K562 (cell line): Measurements from ENCODE around the gene PLA2G4F. TPM values are rescaled to one million over a fixed set of nuclear protein-coding genes. Genes with fewer than 3 reads are reported as not detected.

Source experiments
- ATAC-seq: fragments of 200-7000 bp; cut with Tn5 transposase; 3 replicates; pipeline ENCODE4 v1.9.1; 2020; ENCODE audit warnings: moderate library complexity
- BruUV-seq: library from RNA; stranded (reverse); fragments of 400-500 nt; replicated peaks from 2 replicates; lab custom pipeline; 2021; lab: Mats Ljungman, UMichigan
- CTCF ChIA-PET: fragments of 300-600 bp; formaldehyde crosslinking; extraction: SDS; loops from one replicate; lab custom pipeline; 2021; ENCODE audit warnings: low intra/inter-chr PET ratio; lab: Yijun Ruan, JAX
- POLR2A ChIA-PET: fragments of 300-600, 350-650 bp; sonication (Branson Sonifier 250); formaldehyde crosslinking; extraction: SDS; loops from one replicate; lab custom pipeline; 2021; ENCODE audit warnings: antibody characterized with exemption, inconsistent platforms; lab: Yijun Ruan, JAX
- DNase-seq, 4 experiments: peaks; one replicate each; pipeline versions ENCODE4 v3.0.0 to v3.0.0-alpha.2; 2011 to 2018; ENCODE audit warnings: low spot score in 3 of 4, mixed read lengths in 3 of 4; ENCODE audit errors: extremely low read depth in 1 of 4
- FAIRE-seq: peaks from 2 replicates; lab custom pipeline; 2011; peaks lifted over from hg19 to GRCh38; lab: Jason Lieb, UNC
- H2AFZ ChIP-seq: 2 replicates; pipeline ENCODE4 v1.6.0; 2011; ENCODE audit warnings: low read depth, low read length, control low read depth, inconsistent platforms
- H3K27ac ChIP-seq: fragments of 200-600 bp; 3 replicates; pipeline ENCODE4 v1.8.0; 2011; ENCODE audit warnings: low read depth, mild to moderate bottlenecking, control low read depth, inconsistent platforms, low read length, moderate library complexity, mixed read lengths; ENCODE audit errors: extremely low read depth
- H3K27me3 ChIP-seq, 2 experiments: fragments of 300-600 bp in 1 of 2; 2 replicates in 1 of 2; 3 replicates in 1 of 2; pipeline versions ENCODE4 v1.6.0 to v1.8.0; 2011; ENCODE audit warnings: inconsistent platforms in 2 of 2, low read length in 2 of 2, mild to moderate bottlenecking in 1 of 2, mixed read lengths in 1 of 2, moderate library complexity in 1 of 2; ENCODE audit not compliant: control insufficient read depth in 2 of 2, insufficient read depth in 2 of 2
- H3K36me3 ChIP-seq: fragments of 300-600 bp; 3 replicates; pipeline ENCODE4 v1.8.0; 2011; ENCODE audit warnings: mild to moderate bottlenecking, low read length, inconsistent platforms; ENCODE audit not compliant: control insufficient read depth, insufficient read depth
- H3K4me1 ChIP-seq, 2 experiments: fragments of 200-600 bp in 1 of 2; replicated peaks in 1 of 2; 2 replicates in 1 of 2; 3 replicates in 1 of 2; pipeline versions ENCODE4 v1.5.1 to v1.8.0; 2011; ENCODE audit warnings: inconsistent platforms in 2 of 2, low read length in 2 of 2, mild to moderate bottlenecking in 1 of 2, mixed read lengths in 1 of 2, moderate library complexity in 1 of 2; ENCODE audit not compliant: control insufficient read depth in 2 of 2, insufficient read depth in 2 of 2
- H3K4me2 ChIP-seq: 2 replicates; pipeline ENCODE4 v1.6.1; 2011; ENCODE audit warnings: low read length, control low read depth, inconsistent platforms, mixed read lengths; ENCODE audit not compliant: insufficient read depth
- H3K4me3 ChIP-seq: fragments of 200-600 bp; sonication (generic), shearing (Covaris generic); 2 replicates; pipeline ENCODE4 v1.5.1; 2016; ENCODE audit warnings: control low read depth, inconsistent platforms
- H3K79me2 ChIP-seq: fragments of 200-600 bp; 3 replicates; pipeline ENCODE4 v1.8.0; 2011; ENCODE audit warnings: low read length, inconsistent platforms; ENCODE audit not compliant: control insufficient read depth, insufficient read depth
- H3K9ac ChIP-seq, 2 experiments: 2 replicates each; pipeline versions ENCODE4 v1.6.0 to v1.6.1; 2011; ENCODE audit warnings: low read depth in 2 of 2, low read length in 2 of 2, control low read depth in 1 of 2, inconsistent platforms in 1 of 2, mild to moderate bottlenecking in 1 of 2, mixed read lengths in 1 of 2; ENCODE audit not compliant: insufficient read depth in 1 of 2
- H3K9me1 ChIP-seq: one replicate; pipeline ENCODE4 v1.6.0; 2011; ENCODE audit warnings: inconsistent platforms, mild to moderate bottlenecking, low read length, moderate library complexity; ENCODE audit not compliant: control insufficient read depth, insufficient read depth
- H3K9me3 ChIP-seq: replicated peaks from 2 replicates; pipeline ENCODE4 v1.5.1; 2011; ENCODE audit warnings: low read depth, low read length, inconsistent platforms; ENCODE audit not compliant: control insufficient read depth, insufficient read depth
- H4K20me1 ChIP-seq: replicated peaks from 2 replicates; pipeline ENCODE4 v1.6.1; 2011; ENCODE audit warnings: low read length, inconsistent platforms, mixed read lengths; ENCODE audit not compliant: control insufficient read depth, insufficient read depth
- CHD7 ChIP-seq: fragments of 200-600 bp; sonication (generic); IDR thresholded peaks from one replicate; pipeline ENCODE4 v1.6.1; 2012; ENCODE audit warnings: mild to moderate bottlenecking, low read depth, low read length, inconsistent platforms
- DDX20 ChIP-seq: fragments of 450-650 bp; IDR thresholded peaks from 2 replicates; pipeline ENCODE4 v1.6.1; 2016; ENCODE audit warnings: missing genetic modification characterization, low read depth, mild to moderate bottlenecking, missing compliant biosample characterization, moderate library complexity
- HDAC8 ChIP-seq: fragments of 450-650 bp; IDR thresholded peaks from 2 replicates; pipeline ENCODE4 v1.6.1; 2016; ENCODE audit warnings: mild to moderate bottlenecking, missing genetic modification characterization, moderate library complexity, missing compliant biosample characterization
- ILF3 ChIP-seq: fragments of 450-650 bp; IDR thresholded peaks from 2 replicates; pipeline ENCODE4 v1.6.1; 2018; ENCODE audit warnings: antibody characterized with exemption, mild to moderate bottlenecking, moderate library complexity, borderline replicate concordance
- MCM5 ChIP-seq: fragments of 450-650 bp; IDR thresholded peaks from 2 replicates; pipeline ENCODE4 v1.6.1; 2016; ENCODE audit warnings: low read depth
- NCOA4 ChIP-seq: fragments of 450-650 bp; IDR thresholded peaks from 2 replicates; pipeline ENCODE4 v1.6.1; 2018; ENCODE audit warnings: mild to moderate bottlenecking; ENCODE audit not compliant: partially characterized antibody
- PURB ChIP-seq: sonication (generic); formaldehyde crosslinking; IDR thresholded peaks from 2 replicates; pipeline ENCODE4 v1.9.0; 2021; ENCODE audit warnings: low read depth, mild to moderate bottlenecking, missing genetic modification reagents
- SAFB ChIP-seq: fragments of 200-400 bp; formaldehyde crosslinking; IDR thresholded peaks from 2 replicates; pipeline ENCODE4 v1.6.1; 2017; ENCODE audit warnings: low read depth, low read length, borderline replicate concordance
- SIN3B ChIP-seq: fragments of 450-650 bp; IDR thresholded peaks from 2 replicates; pipeline ENCODE4 v1.6.1; 2017; ENCODE audit warnings: low read depth, mild to moderate bottlenecking, moderate library complexity
- TFAM ChIP-seq: fragments of 250-450 bp; sonication (Bioruptor Pico); conservative IDR thresholded peaks from 2 replicates; pipeline ENCODE4 v1.5.0; 2021; ENCODE audit warnings: mild to moderate bottlenecking, moderate library complexity
- WGBS: fragments of 100-300 bp; shearing (Covaris generic); methylation state at CpG from one replicate; pipeline ENCODE4 v1.1.6; 2016; ENCODE audit warnings: low coverage, mixed read lengths; ENCODE audit not compliant: insufficient coverage; ENCODE audit errors: missing lambda C conversion rate; 5-methylcytosine and 5-hydroxymethylcytosine counted together
- in situ Hi-C: fragments of 300-500 bp; cut with MboI; formaldehyde crosslinking; loops from 4 replicates; pipeline ENCODE4 v1.15.0; 2018; ENCODE audit warnings: inconsistent platforms, mixed read lengths
- intact Hi-C: fragments of 100-400 bp; cut with micrococcal nuclease; formaldehyde crosslinking; loops from 2 replicates; pipeline ENCODE4 v1.14.2; 2022
- polyA plus RNA-seq, 8 experiments: library from polyadenylated mRNA; depleted of rRNA in 4 of 8; stranded (reverse) in 5 of 8; unstranded in 3 of 8; fragments of >200 nt; fragmentation: Nextera tagmentation in 2 of 8; fragmentation: Illumina TruSeq in 1 of 8; extraction: Ambion mirVana in 2 of 8; extraction: Trizol in 1 of 8; gene quantifications; 2 replicates each; pipeline versions ENCODE4 v1.2.1 to v1.2.3, GENCODE V29; 2011 to 2014; ENCODE audit warnings: inconsistent platforms in 1 of 8, missing spikeins in 1 of 8
- total RNA-seq, 7 experiments: library from RNA; depleted of rRNA in 6 of 7; stranded (reverse); fragments of >200 nt in 6 of 7; fragmentation: Illumina TruSeq in 2 of 7; extraction: Trizol in 2 of 7; gene quantifications; 2 replicates each; pipeline versions ENCODE4 v1.2.1 to v1.2.3, GENCODE V29; 2011 to 2021; ENCODE audit warnings: low replicate concordance in 1 of 7

The PLA2G4F gene
- total and polyA plus RNA-seq, 9 of the 15 experiments (the other 6 are each of a cell fraction or from before 2014, with no cell fraction given), result 0.02 TPM; not detected in 8

GRCh38 chr15:42163947-42164550 lies 7.6 kb upstream of the PLA2G4F start:
- CTCF ChIA-PET, result no interaction called here
- no peak for TF ChIP-seq NCOA4
- no peak for TF ChIP-seq MCM5
- TF ChIP-seq TFAM, result no peak
- TF ChIP-seq CHD7, result no peak
- no peak for TF ChIP-seq SAFB
- TF ChIP-seq DDX20, result no peak
- TF ChIP-seq PURB (CRISPR knock-in tag), result no peak
- TF ChIP-seq ILF3, result no peak
- no peak for TF ChIP-seq SIN3B
- TF ChIP-seq HDAC8, result no peak

More at GRCh38 chr15:42163947-42164550, 7.6 kb upstream of the PLA2G4F start:
- Histone ChIP-seq H3K9ac (no peak overlapping the region), H3K4me3 (no peak overlapping the region), H2AFZ (no peak overlapping the region), H3K4me1 (peaks cover 0 to 1% of the 10 kb centered on the region in 2 experiments; a peak in 3 of 5 replicates), H3K9me1 (peaks cover 1% of the 10 kb centered on the region), H3K4me2 (no peak overlapping the region), H3K79me2 (no peaks in the 10 kb centered on the region), H3K9me3 (no peaks in the 10 kb centered on the region), H3K27ac (no peak overlapping the region), H3K27me3 (no peaks in the 10 kb centered on the region), H3K36me3 (peaks cover 88% of the 10 kb centered on the region), H4K20me1 (no peaks in the 10 kb centered on the region)
- POLR2A ChIA-PET, result interaction anchor here (0.6 to 1.6 kb wide), 5 partner anchors 8 to 209 kb away, joined by 3 to 7 read pairs (median 3); partner anchors contain the start of gene PLA2G4F
- ATAC-seq (no peak), DNase-seq (no peak), FAIRE-seq (no peak)
- WGBS, result 89% methylated on average over 4 of the region's 4 CpGs
- BruUV-seq, result no TSS peak
- in situ Hi-C loops, result no loop called here
- intact Hi-C loops, result no loop called here
